Stomach (tissue), 4 donors: Measurements from ENCODE around the gene PEX26.
A peak's percentile ranks its signal among the peaks of the same experiment; 100 is the strongest.

ENCODE experiments used
- CTCF ChIP-seq, 7 experiments: fragments of 450-650 bp in 4 of 7; fragments of 200-600 bp in 3 of 7; sonication (generic) in 3 of 7; IDR thresholded peaks; one replicate each; pipeline ENCODE4 v1.5.1; 2016 to 2019; ENCODE audit warnings: antibody characterized with exemption in 7 of 7, control low read depth in 2 of 7, mild to moderate bottlenecking in 1 of 7
- EP300 ChIP-seq: sonication (generic); formaldehyde crosslinking; IDR thresholded peaks from one replicate; pipeline ENCODE4 v1.6.1; 2017; ENCODE audit warnings: antibody characterized with exemption
- POLR2A ChIP-seq, 4 donors: fragments of 450-650 bp; IDR thresholded peaks; one replicate each; pipeline ENCODE4 v1.6.1; 2016; ENCODE audit warnings: antibody characterized with exemption in 4 of 4, control low read depth in 2 of 4, mild to moderate bottlenecking in 1 of 4, moderate library complexity in 1 of 4
- POLR2AphosphoS5 ChIP-seq, 3 donors: sonication (generic); formaldehyde crosslinking; IDR thresholded peaks; one replicate each; pipeline ENCODE4 v1.6.1; 2016; ENCODE audit warnings: antibody characterized with exemption in 3 of 3

- no peak for TF ChIP-seq POLR2A (IDR thresholded peaks at IDR 0.05)
- no peak for TF ChIP-seq CTCF (IDR thresholded peaks at IDR 0.05)
- TF ChIP-seq EP300: no peak
- TF ChIP-seq POLR2AphosphoS5 (IDR thresholded peaks at IDR 0.05): peak in 1 of 3 donors; percentile 12
Observed at GRCh38 chr22:18110194-18110953, 32.6 kb downstream of the PEX26 start, which contains the start of gene TUBA8.
